HPDE6-E6E7 (cell line): ENCODE measurements around the gene RPTOR.
A peak's percentile ranks its signal among the peaks of the same experiment; 100 is the strongest.

Experiments
- DNase-seq: peaks from one replicate; pipeline ENCODE4 v3.0.0; 2011; ENCODE audit warnings: missing footprints; ENCODE audit errors: extremely low spot score

The RPTOR gene

GRCh38 chr17:80640366-80641084 lies 95.9 kb downstream of the RPTOR start:
- no peak for DNase-seq

GRCh38 chr17:80643326-80644099 lies 98.9 kb downstream of the RPTOR start:
- DNase-seq = no peak

DNA sequence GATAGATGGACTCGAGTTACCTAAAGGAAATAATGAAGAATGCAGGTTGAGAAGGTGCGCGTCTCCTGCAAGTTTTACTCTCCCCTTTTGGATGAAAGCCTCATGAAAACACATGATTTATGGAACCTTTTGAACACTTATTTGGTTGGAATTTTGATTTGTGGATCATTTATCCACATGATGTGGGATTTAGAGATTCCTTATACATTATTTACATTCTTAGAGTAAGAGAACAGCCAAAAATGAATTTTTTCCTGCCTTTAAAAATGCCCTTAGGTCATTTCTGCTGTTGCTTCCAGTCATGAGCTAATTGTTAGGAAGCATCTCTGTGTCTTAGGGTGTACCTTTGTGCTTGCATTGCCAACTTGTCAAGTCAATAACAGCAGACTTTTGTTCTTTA lies 99.9 kb downstream of the RPTOR start:
- DNase-seq = no peak

GRCh38 chr17:80645706-80646325 lies 101.2 kb downstream of the RPTOR start:
- DNase-seq = no peak

- no peak for DNase-seq
These were observed 101.7 kb downstream of the RPTOR start for GRCh38 chr17:80646328-80646727.

- DNase-seq = no peak
These were observed 103.1 kb downstream of the RPTOR start for GRCh38 chr17:80647746-80648145.

GRCh38 chr17:80649200-80649644 lies 104.6 kb downstream of the RPTOR start:
- no peak for DNase-seq

DNA sequence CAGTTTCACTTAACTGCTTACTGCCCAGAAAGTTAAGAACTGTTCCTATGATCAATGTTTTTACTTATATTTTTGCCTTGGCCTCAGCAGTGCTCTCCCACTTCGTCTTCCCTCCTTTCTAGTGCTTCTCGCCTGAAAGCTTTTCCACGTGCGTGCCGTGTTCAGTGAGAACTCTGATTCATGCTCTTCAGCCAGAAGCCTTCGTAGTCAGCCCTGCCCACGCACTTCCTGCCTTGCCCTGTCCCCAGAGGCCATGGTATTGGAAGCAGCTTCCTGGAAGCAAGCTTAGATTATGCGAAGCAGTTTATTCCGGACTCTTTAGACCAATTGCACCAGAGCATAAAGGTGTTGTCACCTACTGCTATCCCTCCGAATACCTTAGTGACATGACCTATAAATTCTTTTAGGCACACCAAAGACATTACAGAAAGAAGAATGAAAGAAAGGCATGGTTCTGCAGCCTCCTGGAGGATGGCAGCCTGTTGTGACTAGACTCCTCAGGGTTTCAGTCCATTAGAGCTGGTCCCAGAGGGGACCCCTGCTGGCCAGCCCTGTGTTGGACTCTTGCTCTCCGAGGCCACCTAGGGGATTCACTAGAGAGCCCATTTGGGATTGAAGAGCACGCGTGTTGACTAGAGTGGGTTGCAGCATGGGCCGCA lies 105.2 kb downstream of the RPTOR start:
- peak; percentile 72 for DNase-seq

DNA sequence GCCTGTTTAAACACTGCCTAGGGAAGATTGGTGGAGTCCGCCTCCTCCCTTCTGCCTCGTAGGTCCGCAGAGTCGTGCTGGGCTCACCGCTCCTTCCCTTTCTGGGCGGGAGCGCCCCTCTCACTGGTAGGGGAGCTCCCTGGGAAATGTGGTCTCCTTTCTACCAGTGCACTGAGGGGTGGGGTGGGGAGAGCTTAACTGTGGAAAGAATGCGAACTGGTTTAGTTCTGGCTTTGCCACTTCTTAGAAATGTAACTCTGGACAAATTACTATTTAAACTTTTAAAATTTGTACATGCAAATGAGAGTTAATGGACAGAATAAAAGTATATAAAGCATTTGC lies 105.7 kb downstream of the RPTOR start:
- DNase-seq = no peak

- DNase-seq = no peak
These were observed 106.3 kb downstream of the RPTOR start for GRCh38 chr17:80650751-80651518.

DNA sequence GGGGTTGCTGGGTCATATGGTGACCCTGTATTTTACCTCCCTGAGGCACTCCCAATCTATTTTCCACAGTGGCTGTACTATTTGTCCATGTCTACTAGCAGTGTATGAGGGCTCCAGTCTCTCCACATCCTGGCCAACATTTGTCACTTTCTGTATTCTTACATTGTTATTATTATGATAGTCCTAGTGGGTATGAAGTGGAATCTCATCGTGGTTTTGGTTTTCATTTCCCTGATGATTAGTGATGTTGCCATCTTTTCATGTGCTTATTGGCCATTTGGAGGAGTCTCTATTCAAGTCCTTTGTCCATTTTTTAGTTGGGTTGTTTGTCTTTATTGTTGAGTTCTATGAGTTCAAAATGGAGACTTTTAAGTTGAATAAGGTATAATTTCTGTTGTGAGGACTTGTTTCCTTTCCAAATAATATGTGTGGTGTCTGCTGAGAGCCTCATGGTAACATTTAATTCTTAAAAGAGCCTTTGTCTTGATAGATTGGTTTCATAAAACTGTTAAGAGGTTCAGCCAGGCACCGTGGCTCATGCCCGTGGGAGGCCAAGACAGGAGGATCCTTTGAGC lies 108.2 kb downstream of the RPTOR start:
- no peak for DNase-seq

DNA sequence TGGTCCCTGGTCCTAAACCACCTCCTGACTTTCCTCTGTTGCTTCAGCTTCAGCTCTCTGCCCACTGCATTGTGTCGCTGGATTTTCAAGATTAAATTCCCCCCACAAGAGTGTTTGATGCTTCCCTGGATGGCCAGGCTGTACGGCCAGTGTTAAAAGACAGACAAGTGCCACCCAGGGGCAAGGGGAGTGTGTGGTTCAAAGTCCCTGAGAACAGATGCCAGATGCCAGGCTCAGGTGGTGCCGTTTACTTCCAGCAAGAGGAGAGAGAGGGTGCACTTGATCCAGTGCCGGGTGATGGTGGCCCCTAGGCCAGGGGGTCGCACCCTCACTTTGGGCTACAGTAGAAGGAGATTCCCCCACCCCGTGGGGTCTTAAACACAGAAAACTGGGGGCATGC lies 109.2 kb downstream of the RPTOR start:
- DNase-seq = no peak

- DNase-seq = no peak
These were observed 111.0 kb downstream of the RPTOR start for GRCh38 chr17:80655608-80656007.

DNA sequence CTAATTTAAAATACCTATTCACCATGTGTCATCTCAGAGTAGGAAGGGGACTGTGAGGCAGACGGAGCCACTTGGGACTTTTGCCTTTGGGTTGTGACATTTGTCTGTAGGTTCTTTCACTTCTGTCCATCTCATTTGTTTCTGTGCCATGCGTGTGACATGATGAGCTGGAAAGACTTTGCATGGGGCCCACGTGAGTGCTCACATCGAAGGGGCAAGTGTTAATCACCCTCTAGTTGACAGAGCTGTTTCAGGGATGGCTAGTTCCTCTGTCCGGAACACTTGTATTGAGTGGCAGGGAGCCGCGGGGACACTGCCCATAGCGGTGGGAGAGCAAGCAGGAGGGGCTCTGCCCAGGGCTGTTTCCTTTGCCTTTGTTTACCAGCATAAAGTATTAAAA lies 112.0 kb downstream of the RPTOR start:
- no peak for DNase-seq

GRCh38 chr17:80657561-80657960 lies 112.9 kb downstream of the RPTOR start:
- DNase-seq = no peak

- no peak for DNase-seq
These were observed 114.2 kb downstream of the RPTOR start for GRCh38 chr17:80658821-80659220.

GRCh38 chr17:80659651-80660050 lies 115.0 kb downstream of the RPTOR start:
- no peak for DNase-seq

- DNase-seq = no peak
These were observed 116.0 kb downstream of the RPTOR start for GRCh38 chr17:80660527-80661198.

DNA sequence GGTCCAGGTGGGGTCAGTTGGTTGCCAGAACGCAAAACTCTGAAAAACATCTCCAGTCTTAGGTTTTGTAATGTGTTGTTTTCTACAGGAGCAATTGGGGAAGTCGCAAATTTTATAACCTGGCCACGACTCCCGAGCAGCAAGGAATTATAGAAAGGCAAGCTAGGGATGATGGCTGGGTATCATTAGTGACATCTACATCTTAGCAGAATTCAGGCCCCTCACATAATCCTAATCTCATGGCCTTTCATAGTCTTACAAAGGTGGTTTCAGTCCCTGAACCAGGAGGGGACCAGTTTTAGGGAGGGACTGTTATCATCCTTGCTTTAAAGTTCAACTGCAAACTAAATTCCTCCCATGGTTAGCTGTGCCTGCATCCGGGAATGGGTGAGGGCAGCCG lies 117.9 kb downstream of the RPTOR start:
- DNase-seq = no peak

GRCh38 chr17:80663781-80664206 lies 119.2 kb downstream of the RPTOR start:
- no peak for DNase-seq
